ENCODE measurements around the gene YIPF4.
"Not testable (repeated sequence)": the region's sequence is repeated elsewhere in the genome, so short reads cannot be mapped to it uniquely, and the experiment has no call there.

Gene YIPF4

DNA sequence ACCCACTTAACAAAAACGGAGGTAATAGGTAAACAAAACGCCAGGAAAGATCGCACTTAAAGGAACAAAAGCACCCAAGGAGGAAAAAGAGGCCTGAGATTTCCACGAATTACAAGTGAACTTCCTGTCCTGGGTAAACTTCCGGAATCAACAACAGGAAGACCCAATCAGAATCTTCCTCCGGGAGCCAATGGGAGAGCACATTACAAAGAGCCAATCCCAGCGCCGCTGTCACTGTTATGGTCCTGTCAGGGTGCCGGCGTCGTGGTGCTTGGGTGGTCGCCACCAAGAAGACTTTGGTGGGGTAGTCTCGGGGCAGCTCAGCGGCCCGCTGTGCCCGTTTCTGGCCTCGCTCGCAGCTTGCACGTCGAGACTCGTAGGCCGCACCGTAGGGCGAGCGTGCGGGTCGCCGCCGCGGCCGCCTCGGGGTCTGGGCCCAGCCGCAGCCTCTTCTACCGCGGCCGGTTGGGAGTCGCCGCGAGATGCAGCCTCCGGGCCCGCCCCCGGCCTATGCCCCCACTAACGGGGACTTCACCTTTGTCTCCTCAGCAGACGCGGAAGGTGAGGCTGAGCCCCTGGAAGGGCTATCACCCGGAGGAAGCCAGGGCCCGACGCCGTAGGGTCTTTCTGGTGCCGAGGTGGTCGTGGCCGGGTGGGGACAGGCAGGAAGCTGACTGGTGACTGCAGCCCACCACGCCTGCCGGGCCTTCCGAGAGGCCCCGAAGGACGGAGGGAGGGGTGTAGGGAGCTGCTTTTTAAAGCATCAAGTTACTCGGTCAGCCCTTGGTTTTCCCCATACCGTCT lies at the start of gene YIPF4:
TSS of gene YIPF4 (plus strand) at position 231 of the 804 bp plus-strand sequence. CDS start at position 483, 252 bp downstream.
- peak; percentile 100 for DNase-seq (ENCODE audit: low spot score)

DNA sequence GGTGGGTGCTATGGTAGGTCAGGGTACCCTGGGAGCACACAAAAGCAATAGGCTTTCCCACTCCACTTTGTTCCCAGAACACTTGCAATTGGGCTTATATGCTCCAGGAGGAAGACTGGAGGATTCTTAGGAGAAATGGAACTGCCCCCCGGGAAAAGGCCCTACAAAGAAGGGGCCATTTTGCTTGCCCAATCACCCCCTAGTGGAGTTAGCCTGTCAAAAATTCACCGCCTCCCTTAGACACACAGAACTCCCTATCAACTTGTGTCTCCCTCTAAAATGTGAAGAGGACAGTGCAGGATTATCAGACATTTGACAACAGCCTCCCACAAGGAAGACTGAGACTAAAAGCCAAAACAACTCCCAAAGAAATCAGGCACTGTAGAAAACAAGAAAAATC lies 49.5 kb upstream of the YIPF4 start:
- DNase-seq (ENCODE audit: low spot score) = no peak

DNA sequence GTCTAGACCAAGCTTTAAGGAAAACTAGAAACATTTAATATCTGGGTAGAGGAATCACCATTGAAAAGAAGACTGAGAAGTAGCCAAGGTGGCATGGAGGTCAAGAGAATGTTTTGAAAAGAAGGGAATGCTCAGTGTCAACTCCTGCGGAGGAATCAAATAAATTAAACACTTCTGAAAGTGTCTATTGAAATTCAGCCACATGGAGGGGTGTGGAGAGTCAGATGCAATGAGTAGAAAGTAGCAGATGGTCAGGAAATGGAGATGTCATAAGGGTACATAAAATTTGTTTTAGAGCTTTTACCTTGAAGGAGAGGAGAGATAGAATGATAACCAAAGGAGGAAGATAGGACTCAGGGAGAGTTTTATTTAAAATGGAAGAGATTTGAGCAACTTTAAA lies 48.1 kb upstream of the YIPF4 start:
- DNase-seq (ENCODE audit: low spot score) = no peak

DNA sequence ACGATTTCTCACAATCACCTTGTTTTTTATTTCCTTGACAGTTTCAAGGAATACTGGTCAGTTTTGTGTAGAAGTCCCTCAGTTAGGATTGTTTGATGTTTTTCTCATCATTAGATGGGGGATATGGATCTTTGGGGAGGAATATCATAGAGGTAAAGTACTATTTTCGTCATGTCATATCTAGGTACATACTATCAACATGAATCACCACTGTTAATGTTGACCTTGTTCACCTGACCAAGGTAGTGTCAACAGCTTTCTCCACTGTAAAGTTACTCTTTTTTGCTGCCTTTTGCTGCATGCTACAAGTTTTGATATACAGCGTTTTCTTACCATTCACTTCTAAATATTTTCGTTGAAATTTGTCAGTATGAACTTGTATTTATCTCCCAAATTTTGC lies 45.7 kb upstream of the YIPF4 start:
- no peak for DNase-seq (ENCODE audit: low spot score)

DNA sequence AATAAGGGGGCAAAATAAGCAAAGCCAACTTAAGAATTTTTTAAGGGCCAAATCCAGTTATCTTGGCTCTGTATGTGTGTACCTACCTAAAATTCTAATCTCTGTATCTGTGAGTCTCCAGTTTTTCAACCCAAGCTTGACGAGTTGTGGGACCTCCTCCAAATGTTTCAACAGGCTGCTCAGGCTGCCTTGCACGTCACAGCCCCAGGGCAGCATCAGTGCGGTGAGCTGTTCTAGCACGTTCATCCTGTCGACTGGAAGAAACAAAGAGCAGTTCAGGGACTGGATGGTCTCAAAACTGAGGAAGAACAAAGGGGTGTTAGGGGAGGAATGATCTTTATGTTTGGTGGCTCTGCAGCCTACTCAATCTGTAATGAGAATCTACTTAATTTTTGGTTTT lies 42.4 kb upstream of the YIPF4 start:
- DNase-seq (ENCODE audit: low spot score) = no peak

DNA sequence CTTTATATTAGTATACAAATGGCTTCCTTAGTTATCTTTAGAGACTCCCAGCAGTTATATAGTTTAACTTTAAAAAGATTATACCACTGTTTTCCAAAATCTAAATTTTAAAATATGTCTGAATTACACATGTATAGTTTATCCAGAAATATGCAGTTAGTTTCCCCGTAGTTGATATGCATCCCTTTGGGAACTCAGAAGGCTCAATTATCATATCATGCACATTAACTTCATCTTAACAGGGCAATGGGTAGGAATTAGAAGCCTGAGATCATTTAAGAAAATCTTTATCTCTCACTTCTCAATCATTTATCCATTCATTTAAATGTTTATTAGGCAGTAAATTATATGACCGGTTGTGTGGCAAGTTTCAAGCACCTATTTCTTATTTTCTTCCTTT lies 40.2 kb upstream of the YIPF4 start:
- DNase-seq (ENCODE audit: low spot score) = no peak

DNA sequence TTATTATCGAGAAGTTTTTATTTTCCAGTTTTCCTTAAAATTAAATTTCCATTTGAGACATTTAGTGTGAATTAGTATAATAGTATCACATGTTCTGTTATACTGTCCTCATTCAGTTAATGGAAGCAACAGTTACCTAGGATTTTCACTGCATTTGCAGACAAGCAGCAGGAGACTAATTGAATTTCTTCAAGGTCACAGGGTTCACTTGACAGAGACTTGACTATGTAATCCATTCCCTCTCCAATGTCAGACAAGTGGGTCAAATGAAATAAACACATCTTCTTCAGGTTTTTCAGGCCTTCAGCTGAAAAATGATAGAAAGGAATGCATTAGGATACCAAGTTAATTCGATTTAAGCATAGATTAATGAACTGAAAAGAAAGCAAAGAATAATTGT lies 39.7 kb upstream of the YIPF4 start:
- no peak for DNase-seq (ENCODE audit: low spot score)

DNA sequence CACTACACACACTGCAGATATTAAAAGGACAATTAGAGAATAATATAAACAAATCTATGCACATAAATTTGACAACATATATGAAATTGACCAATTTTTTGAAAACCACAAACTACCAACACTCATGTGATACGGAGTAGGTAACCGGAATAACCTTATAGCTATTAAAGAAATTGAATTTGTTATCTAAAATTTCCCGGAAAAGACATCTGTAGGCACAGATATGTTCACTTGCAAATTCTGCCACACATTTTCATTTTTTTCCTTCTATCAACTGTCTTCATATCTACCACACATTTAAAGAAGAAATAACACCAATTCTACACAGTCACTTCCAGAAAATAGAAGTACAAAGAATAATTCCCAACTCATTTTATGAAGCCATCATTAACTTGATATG lies 35.4 kb upstream of the YIPF4 start:
- DNase-seq (ENCODE audit: low spot score) = no peak

DNA sequence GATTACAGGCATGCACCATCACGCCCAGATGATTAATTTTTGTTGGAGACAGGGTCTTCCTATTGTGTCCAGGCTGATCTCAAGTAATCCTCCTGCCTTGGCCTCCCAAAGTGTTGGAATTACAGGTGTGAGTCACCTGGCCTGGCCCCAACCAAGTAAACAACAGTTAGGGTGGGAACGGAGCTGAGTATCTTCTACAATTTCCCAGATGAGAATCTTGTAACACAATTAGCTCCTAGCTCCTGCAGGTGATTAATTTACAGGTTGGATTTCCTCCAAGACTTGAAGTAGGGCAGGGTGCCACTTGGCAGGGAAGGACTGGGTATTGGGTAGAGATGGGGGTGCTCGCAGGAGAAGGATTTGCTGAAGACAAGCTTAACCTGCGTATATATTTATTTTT lies 30.8 kb upstream of the YIPF4 start:
- DNase-seq (ENCODE audit: low spot score) = no peak

DNA sequence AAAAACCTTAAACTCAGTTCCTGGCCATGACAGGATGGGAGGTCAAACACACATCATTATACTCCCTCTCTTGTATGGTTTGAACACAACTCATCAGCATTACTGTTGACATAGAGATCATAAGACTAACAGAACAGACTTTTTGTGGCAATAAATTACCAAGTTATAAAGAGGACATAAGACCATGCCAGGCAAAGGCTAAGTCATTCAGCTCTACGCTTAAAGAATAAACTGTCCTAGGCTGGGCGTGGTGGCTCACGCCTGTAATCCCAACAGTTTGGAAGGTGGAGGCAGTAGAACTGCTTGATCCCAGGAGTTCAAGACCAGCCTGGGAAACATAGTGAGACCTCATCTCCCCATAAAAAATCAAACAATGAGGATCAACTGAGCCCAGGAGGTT lies 29.4 kb upstream of the YIPF4 start:
- DNase-seq (ENCODE audit: low spot score) = no peak

DNA sequence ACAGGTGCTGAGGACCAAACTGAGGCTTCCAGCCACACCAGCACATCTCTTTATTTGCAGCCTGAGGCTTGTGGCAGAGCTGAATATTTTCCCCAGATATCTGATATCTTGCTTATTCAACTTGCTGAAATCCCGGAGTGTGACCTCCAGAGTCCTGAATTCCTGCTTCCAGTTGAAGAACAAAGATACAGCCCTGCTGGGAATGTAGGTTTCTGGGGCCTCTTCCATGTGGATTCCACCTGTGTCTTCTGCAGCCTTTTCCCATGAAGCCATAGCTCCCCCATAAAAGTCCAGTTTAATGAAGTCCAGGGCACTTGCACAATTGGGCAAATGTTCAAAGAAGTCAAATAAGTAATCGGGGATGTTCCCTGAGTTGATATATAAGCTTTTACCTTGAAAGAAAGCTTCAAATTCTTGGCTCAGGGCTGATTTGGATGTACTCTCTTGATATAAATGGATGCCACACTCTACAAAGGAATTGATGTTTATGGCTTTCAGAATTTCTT lies 27.9 kb upstream of the YIPF4 start:
- DNase-seq (ENCODE audit: low spot score) = no peak

DNA sequence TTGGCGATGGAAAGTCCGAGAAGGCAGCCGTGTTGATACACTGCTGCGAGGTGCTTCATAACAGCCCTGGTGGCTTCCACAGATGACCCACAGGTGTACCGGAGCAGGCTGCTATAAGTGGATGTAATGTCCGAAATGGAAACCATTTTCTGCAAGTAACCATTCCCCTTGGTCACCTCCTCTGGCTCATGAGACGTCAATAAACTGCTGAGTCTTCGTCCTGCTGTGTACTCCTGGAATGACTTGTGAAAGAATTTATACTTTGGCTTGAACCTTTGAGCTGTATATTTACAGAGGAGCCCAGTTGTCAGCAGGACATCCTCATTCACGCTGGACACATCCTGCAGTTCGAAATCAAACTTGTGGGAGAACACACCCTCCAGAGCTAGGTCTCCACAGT lies 27.4 kb upstream of the YIPF4 start:
- no peak for DNase-seq (ENCODE audit: low spot score)

DNA sequence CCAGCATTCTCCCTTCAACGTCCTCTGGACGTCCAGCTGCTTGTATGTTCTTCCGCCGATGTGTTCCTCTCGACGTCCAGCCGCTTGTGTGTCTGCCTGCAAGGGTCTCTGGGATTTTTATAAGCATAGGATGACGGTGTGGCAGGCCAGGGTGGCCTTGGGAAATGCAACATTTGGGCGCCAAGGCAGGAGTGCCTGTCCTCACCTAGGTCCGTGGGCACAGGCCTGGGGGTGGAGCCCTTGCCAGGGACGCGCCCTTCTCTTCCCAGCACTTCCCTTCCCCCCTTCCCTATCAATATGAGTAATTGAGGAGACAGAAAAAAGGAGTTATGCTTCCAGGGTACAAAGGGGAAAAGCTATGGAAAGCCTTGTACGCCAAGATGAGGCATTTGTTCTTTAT lies 19.5 kb upstream of the YIPF4 start:
- DNase-seq (ENCODE audit: low spot score) = no peak

DNA sequence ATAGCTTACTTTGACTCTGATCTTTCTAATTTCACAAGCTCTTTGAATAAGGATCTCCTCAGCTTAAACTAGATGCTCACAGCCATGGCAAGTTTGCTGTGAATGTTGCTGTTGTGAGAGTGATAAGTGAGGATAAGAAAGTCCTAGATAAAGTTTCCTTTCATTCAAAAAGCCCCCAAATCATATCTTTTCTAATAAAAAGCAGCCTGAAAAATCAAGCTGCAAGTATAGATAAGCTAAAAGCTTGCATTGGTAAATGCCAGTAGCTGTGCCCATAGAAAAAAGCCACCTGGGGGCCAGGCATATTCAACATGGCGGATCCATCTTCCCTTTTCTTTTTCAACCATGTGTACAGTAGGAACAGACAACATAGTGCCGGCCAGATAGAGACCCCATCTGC lies 17.3 kb upstream of the YIPF4 start:
- DNase-seq (ENCODE audit: low spot score) = no peak

DNA sequence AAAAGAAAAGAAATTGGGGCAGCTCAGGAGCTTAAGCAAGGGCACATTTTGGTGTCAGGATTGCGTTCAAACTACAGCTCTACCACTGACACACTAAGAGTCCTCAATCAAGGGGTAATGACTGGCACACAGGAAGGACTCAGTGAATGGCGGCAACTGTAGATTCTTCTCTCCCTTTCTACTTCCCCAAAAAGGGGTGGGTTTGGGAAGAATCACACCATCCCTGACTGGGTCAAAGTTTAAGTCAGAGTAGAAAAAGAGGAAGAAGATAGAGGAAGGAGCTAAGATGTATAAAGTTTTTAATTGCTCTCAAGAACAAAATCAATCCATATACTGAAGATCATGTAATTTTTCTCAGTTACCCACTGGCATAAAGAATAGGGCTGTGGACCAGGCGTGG lies 15.6 kb upstream of the YIPF4 start:
- no peak for DNase-seq (ENCODE audit: low spot score)

DNA sequence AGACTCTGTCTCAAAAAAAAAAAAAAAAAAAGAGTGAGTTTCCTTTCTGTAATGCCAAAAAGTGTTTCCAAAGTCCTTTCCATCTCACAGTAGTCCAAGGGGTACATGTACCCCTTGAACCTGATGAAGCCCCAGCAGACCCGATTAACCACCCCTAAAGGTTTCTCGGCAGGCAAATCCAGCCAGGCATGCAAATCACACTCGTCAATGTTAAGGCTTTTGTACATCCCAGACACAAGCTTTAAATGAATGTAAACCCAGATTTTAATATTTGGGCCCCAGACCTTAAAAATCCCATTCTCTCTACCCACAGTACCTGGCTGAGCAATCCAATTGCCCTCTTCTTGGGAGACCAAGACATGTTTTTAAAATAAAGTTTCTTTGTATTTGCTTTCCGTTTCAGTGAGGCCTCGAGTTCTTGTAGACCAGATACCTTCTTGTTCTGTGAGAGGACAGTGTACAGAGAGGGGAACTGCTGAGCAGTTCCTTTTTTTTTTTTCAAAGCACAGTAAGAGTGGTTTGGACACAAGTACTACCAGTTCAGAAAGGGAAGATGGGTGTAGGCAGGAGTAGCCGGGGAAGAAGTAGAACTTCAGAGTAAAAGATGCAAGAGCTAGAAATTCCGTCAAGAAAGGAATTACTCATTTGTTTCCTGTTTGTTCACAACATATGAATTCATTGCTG lies 13.1 kb upstream of the YIPF4 start, which contains the start of gene NLRC4:
TSS of gene NLRC4 (minus strand) at position 465 of the 684 bp plus-strand sequence. CDS start 8,111 bp downstream, outside the sequence.
- DNase-seq (ENCODE audit: low spot score) = no peak

DNA sequence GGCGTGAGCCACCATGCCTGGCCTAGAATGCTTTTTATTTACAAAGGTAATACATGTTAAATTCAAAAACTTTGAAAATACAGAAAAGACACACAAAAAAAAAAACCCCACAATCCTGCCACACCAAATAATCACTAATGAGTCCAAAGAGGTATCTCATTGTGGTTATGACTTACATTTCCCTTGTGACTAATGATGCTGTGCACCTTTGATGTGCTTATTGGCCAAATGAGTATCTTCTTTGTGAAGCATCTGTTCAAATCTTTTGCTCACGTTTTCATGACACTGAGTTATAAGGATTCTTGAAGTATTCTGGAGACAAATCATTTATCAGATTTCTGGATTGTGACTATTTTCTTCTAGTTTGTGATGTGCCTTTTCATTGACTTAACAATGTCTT lies 6.6 kb upstream of the YIPF4 start:
- no peak for DNase-seq (ENCODE audit: low spot score)

DNA sequence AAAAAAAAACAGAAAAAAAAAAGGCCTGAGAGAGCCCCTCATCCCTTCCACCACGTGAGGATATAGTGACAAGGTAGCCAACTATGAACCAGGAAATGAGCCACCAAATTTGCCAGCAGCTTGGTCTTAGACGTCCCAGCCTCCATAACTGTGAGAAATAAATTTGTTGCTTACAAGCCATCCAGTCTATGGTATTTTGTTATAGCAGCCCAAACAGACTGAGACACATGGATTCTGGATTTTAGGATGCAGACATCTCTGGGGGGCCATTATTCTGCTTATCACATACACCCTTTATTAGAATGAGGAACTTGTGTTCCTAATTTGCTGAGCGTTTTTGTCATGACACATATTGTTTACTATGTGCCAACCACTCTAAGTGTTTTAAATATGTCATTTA lies 5.4 kb upstream of the YIPF4 start:
- DNase-seq (ENCODE audit: low spot score) = no peak

DNA sequence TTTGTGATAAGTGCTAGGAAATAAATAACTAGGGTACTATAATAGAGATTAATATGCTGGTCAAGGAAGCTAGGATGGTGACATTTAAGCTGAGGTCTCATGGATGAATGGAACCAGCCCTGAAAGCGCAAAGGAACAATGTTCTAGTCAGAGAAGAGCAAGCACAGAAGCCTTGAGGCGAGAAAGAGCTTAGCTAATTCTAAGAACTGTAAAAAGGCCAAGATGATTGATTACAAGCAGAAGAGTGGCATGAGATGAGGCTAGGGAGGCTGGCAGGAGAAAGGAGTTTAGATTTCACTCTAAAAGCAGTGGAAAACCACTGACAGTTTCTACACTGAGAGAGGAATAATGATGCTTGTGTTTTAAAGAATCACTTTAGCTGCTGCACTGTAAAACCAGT lies 3.4 kb upstream of the YIPF4 start:
- no peak for DNase-seq (ENCODE audit: low spot score)

DNA sequence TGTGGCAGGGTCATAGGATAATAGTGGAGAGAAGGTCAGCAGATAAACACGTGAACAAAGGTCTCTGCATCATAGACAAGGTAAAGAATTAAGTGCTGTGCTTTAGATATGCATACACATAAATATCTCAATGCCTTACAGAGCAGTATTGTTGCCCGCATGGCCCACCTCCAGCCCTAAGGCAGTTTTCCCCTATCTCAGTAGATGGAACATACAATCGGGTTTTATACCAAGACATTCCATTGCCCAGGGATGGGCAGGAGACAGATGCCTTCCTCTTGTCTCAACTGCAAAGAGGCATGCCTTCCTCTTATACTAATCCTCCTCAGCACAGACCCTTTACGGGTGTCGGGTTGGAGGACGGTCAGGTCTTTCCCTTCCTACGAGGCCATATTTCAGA lies 1.9 kb upstream of the YIPF4 start:
- DNase-seq (ENCODE audit: low spot score) = not testable (repeated sequence)

DNA sequence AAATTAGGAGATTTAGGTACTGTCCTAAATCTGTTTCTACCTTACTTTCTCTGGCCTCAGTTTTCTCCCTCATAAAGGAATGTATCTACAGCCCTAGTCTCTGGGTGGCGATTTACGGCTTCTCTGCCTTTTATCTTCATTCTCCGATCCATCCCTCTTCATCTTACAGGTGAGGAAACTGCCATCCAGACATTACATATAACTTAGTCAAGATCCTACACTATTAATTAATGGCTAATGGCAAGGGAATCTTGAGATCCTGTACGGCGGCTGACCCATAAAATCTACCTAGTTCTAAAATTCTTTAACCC lies 386 bp upstream of the YIPF4 start:
- no peak for DNase-seq (ENCODE audit: low spot score)

DNA sequence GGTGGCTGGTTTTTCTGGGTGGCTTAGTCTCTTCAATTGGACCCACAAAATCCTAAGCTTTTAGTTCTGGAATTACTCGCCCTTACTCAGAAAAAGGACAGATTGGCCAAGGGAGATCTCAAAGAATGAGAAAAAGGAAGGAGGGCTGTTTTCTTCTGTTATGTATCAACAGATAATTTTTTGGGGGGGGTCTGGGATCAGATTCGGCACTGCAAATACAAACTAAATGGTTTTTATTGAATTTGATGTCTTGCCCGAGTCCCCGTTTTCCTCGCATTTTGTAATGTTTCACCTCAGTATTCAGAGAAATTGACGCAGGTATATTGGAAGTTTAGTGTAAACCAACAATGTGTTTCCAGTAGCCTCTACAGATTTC lies 762 bp downstream of the YIPF4 start:
- no peak for DNase-seq (ENCODE audit: low spot score)

DNA sequence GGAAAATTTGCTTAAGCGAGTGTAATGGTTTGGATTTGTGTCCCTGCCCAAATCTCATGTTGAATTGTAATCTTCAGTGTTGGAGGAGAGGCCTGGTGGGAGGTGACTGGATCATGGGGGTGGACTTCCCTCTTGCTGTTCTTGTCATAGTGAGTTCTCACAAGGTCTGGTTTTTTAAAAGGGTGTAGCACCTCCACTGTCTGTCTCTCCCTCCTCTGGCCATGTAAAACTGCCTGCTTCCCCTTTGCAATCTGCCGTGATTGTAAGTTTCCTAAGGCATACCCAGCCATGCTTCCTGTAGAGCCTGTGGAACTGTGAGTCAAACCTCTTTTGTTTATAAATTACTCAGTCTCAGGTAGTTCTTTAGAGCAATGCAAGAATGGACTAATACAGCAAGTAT lies 6.6 kb downstream of the YIPF4 start:
- DNase-seq (ENCODE audit: low spot score) = no peak
